Ishikawa (cell line): Measurements from ENCODE around the gene INPPL1.

Experiments used
- CEBPB ChIP-seq: IDR thresholded peaks from 2 replicates; pipeline ENCODE4 v1.6.1; 2012
- CREB1 ChIP-seq: IDR thresholded peaks from 2 replicates; pipeline ENCODE4 v1.6.1; 2012; ENCODE audit warnings: low read depth
- EGR1 ChIP-seq: IDR thresholded peaks from 2 replicates; pipeline ENCODE4 v1.6.1; 2012
- EP300 ChIP-seq: IDR thresholded peaks from 2 replicates; pipeline ENCODE4 v1.6.1; 2012; ENCODE audit warnings: borderline replicate concordance
- FOXM1 ChIP-seq: IDR thresholded peaks from 2 replicates; pipeline ENCODE4 v1.6.1; 2012; ENCODE audit warnings: low read depth, borderline replicate concordance
- NFIC ChIP-seq: IDR thresholded peaks from 2 replicates; pipeline ENCODE4 v1.6.1; 2012
- RAD21 ChIP-seq: IDR thresholded peaks from 2 replicates; pipeline ENCODE4 v1.6.1; 2012; ENCODE audit warnings: low read depth
- TAF1 ChIP-seq: IDR thresholded peaks from 2 replicates; pipeline ENCODE4 v1.6.1; 2012; ENCODE audit warnings: low read depth, mild to moderate bottlenecking
- TCF12 ChIP-seq: IDR thresholded peaks from 2 replicates; pipeline ENCODE4 v1.6.1; 2012; ENCODE audit warnings: low read depth
- TEAD4 ChIP-seq: IDR thresholded peaks from 2 replicates; pipeline ENCODE4 v1.6.1; 2012
- YY1 ChIP-seq: IDR thresholded peaks from 2 replicates; pipeline ENCODE4 v1.6.1; 2012; ENCODE audit warnings: low read depth
- ZBTB7A ChIP-seq: IDR thresholded peaks from 2 replicates; pipeline ENCODE4 v1.6.1; 2012; ENCODE audit warnings: low read depth
- TF ChIP-seq, protein P1 (sequence below): IDR thresholded peaks from 2 replicates; pipeline ENCODE4 v1.6.1; 2012
- TF ChIP-seq, protein P2 (sequence below): IDR thresholded peaks from 2 replicates; pipeline ENCODE4 v1.6.1; 2012
- TF ChIP-seq, protein P3 (sequence below): IDR thresholded peaks from 2 replicates; pipeline ENCODE4 v1.6.1; 2012; ENCODE audit warnings: low read depth, mild to moderate bottlenecking

The INPPL1 gene

DNA sequence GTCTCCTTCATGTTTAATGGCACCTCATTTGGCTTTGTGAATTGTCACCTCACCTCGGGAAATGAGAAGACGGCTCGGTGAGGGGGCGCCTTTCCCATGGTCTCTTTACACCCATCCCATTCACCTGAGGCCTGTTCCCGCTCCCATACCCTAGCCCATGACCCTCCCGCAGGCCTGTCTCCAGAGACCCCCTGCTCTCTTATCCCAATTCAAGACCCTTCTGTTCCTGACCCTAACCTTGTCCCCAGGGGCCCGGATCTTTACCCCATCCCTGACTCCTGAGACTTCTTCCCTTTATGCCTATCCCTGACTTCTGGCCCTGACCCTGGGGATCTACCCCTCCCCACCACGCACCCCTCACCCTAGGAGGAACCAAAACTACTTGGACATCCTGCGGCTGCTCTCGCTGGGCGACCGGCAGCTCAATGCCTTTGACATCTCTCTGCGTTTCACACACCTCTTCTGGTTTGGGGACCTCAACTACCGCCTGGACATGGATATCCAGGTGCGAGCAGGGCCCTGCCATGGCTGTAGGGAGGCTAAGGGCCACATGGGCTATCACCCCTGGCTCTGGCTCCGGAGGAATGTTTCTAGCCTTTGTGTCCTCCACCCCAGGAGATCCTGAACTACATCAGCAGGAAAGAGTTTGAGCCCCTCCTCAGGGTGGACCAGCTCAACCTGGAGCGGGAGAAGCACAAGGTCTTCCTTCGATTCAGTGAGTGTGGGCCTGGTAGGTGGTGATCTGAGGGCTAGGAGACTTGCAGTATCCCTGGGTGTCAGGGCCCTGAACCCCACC, 7.9 kb downstream of the INPPL1 start:
- TF ChIP-seq CEBPB (no peak), EGR1 (no peak), ZBTB7A (no peak), TEAD4 (no peak), CREB1 (no peak)
- TF ChIP-seq, protein P1, sequence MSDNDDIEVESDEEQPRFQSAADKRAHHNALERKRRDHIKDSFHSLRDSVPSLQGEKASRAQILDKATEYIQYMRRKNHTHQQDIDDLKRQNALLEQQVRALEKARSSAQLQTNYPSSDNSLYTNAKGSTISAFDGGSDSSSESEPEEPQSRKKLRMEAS, result no peak

DNA sequence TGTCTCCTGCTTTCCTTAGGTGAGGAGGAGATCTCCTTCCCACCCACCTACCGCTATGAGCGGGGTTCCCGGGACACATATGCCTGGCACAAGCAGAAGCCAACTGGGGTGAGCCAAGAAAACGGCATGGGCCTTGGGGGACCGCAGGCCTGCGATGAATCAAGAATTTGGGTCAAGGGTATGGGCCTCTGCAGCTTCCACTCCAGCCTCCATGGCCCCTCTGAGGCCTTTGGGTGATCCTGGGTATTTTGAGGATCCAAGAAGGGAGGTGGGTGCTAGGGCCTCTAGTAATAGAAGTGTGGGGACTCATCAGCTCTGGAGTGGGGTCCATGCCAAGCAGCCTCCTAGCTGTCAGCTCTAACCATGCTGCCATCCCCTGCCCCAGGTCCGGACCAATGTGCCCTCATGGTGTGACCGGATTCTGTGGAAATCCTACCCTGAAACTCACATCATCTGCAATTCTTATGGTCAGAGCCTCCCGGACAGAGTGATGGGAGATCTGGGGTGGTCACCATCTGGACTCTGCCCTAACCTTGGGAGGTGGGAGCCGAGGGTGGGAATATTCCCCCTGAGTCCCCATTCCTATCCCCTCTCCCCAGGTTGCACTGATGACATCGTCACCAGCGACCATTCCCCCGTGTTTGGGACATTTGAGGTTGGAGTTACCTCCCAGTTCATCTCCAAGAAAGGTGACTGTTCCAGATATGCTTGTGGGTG, 8.6 kb downstream of the INPPL1 start:
- TF ChIP-seq, protein P1, result no peak
- TF ChIP-seq RAD21 (no peak), EGR1 (no peak), CEBPB (no peak), TEAD4 (no peak), TCF12 (no peak), FOXM1 (no peak), NFIC (no peak)
- TF ChIP-seq, protein P2, sequence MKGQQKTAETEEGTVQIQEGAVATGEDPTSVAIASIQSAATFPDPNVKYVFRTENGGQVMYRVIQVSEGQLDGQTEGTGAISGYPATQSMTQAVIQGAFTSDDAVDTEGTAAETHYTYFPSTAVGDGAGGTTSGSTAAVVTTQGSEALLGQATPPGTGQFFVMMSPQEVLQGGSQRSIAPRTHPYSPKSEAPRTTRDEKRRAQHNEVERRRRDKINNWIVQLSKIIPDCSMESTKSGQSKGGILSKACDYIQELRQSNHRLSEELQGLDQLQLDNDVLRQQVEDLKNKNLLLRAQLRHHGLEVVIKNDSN, result no peak

DNA sequence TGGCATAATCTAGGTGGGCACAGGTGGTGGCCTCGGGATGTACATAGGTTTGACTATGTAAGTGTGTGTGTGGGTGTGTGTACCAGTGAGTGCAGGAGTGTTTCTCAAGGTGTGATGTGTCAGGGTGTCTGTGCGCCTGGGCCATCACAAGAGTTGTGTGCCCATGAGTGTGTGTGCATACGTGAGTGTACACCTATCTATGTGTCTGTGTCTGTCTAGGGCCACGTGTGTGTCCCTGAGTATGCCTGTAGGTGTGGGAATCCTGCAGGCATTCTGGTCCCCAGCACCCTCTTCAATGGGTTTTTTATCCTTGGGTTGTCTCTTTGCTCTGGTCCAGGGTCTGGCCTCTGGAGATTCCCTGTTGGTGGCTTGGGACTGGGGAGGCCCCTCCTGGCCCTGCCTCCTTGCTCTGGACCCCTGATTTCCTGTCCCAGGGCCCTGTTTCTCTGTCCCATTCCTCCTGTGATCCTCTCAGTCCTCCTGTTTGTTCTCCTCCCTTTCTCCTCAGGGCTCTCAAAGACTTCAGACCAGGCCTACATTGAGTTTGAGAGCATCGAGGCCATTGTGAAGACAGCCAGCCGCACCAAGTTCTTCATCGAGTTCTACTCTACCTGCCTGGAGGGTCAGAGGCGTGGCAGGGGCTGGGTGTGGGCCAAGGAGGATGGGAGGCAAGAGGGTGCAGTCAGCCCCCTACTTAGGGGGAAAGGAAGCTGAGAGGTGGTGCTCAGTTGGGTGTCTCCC, 9.4 kb downstream of the INPPL1 start:
- TF ChIP-seq FOXM1, result no peak
- TF ChIP-seq RAD21, result no peak
- TF ChIP-seq ZBTB7A, result no peak
- TF ChIP-seq YY1, result no peak
- TF ChIP-seq CEBPB, result no peak
- no peak for TF ChIP-seq CREB1
- TF ChIP-seq, protein P1, result no peak
- TF ChIP-seq, protein P2, result no peak
- TF ChIP-seq NFIC, result no peak
- TF ChIP-seq, protein P3, sequence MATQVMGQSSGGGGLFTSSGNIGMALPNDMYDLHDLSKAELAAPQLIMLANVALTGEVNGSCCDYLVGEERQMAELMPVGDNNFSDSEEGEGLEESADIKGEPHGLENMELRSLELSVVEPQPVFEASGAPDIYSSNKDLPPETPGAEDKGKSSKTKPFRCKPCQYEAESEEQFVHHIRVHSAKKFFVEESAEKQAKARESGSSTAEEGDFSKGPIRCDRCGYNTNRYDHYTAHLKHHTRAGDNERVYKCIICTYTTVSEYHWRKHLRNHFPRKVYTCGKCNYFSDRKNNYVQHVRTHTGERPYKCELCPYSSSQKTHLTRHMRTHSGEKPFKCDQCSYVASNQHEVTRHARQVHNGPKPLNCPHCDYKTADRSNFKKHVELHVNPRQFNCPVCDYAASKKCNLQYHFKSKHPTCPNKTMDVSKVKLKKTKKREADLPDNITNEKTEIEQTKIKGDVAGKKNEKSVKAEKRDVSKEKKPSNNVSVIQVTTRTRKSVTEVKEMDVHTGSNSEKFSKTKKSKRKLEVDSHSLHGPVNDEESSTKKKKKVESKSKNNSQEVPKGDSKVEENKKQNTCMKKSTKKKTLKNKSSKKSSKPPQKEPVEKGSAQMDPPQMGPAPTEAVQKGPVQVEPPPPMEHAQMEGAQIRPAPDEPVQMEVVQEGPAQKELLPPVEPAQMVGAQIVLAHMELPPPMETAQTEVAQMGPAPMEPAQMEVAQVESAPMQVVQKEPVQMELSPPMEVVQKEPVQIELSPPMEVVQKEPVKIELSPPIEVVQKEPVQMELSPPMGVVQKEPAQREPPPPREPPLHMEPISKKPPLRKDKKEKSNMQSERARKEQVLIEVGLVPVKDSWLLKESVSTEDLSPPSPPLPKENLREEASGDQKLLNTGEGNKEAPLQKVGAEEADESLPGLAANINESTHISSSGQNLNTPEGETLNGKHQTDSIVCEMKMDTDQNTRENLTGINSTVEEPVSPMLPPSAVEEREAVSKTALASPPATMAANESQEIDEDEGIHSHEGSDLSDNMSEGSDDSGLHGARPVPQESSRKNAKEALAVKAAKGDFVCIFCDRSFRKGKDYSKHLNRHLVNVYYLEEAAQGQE, result no peak
- TF ChIP-seq TCF12, result no peak
- TF ChIP-seq TAF1, result no peak

DNA sequence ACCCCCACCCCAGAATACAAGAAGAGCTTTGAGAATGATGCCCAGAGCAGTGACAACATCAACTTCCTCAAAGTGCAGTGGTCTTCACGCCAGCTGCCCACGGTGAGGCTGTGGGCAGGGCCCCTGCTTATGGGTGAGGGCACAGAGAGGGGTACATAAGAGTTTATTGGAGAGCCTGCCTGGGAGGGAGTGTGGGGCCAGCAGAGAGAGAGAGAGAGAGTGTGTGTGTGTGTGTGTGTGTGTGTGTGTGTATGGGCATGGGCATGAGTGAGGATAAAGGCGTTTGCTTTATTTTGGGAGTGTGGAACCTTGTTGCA, 9.9 kb downstream of the INPPL1 start:
- TF ChIP-seq RAD21 (no peak), NFIC (no peak), FOXM1 (no peak), EP300 (no peak), EGR1 (no peak), TCF12 (no peak), TAF1 (no peak), TEAD4 (no peak), CEBPB (no peak)
- TF ChIP-seq, protein P3, result no peak
- TF ChIP-seq, protein P1, result no peak

DNA sequence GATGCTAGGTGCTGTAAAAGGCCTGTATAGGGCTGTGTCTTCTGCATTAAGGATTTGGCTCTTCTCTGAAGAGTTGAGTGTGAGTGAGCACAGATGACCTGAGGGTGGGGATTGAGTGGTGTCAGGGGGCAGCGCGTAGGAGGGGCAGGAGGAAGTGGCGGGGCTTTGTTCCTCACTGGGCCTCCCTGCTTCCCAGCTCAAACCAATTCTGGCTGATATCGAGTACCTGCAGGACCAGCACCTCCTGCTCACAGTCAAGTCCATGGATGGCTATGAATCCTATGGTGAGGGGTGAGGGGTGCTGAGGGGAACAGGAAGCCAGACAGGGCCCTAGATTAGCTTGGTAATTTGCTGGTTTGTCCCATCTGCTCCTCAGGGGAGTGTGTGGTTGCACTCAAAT, 10.4 kb downstream of the INPPL1 start:
- TF ChIP-seq FOXM1 (no peak), TAF1 (no peak), NFIC (no peak), EP300 (no peak), CEBPB (no peak), CREB1 (no peak)
- TF ChIP-seq, protein P1, result no peak
